ENCODE results near the gene MSTO1.
"Not testable (repeated sequence)": the region's sequence is repeated elsewhere in the genome, so short reads cannot be mapped to it uniquely, and the experiment has no call there.

Gene MSTO1

DNA sequence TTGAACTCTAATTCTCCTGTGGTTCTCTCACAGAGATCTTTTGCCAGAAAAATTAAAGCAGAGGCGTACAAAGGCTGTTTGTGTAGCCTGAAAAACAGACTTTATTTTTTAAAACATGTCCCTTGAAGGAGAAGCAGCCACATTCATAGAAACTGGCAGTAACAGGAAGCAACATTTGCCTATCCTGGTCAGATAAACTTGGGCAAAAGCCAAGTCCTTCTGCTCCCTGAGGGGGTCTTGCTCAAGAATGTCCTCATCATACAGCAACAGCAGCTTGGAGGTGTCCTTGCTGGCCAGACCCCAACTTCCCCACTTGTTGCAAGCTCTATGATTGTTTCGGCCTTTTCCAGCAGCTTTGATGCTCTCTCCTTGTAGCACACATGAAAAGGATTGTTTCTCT, 36.3 kb downstream of the MSTO1 start:
- H3K27ac Mint-ChIP-seq, result no peak overlapping the region
- no peak for ATAC-seq
- H3K4me1 Mint-ChIP-seq, result peaks cover 25% of the 10 kb centered on the region

DNA sequence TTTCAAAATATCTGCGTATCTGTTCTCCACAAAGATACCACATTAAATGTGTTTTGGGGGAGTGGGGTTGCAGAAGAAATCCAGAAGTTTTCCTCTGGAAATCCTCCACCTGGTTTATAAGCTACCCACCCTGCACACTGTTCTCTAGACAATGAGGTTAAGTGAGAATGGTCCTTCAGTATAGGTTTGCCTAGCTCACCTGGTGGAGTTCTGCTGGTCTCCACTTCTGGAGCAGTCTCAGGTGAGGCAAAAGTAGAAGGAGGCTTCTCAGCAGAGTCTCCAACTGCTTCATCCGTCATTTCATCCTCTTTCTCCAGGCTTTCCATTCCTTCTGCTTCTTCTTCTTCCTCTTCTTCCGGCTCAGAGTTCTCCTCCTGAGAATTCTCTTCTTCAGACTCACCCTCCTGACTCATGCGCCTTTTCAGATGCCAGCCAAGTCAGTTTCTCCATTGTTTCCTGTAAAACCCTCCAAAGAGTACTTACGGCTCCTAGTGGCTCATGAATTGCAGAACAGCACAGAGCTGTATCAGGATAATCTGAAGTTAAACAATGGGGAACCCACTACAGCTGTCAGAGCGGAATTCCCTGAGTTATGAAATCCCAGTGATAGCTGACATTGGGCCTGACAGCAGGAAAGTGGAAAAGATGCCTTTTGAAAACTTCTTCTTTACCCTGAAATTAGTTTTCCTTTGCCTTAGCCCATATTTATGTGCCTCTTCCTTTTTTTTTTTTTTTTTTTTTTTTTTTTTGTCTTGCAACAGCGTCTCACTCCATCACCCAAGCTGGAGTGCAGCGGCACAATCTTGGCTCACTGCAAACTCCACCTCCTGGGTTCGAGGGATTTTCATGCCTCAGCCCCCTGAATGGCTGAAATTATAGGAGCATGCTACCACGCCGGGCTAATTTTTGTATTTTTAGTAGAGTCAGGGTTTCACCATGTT, 38.5 kb downstream of the MSTO1 start:
- ATAC-seq, result no peak
- no peaks in the 10 kb centered on the region for H3K36me3 Mint-ChIP-seq
- H3K27me3 Mint-ChIP-seq, result no peaks in the 10 kb centered on the region
- H3K27ac Mint-ChIP-seq, result no peak overlapping the region
- H3K9me3 Mint-ChIP-seq, result peaks cover 2% of the 10 kb centered on the region
- peaks cover 25% of the 10 kb centered on the region for H3K4me1 Mint-ChIP-seq
- H3K4me3 Mint-ChIP-seq, result no peak overlapping the region

More for the DNA sequence above, 36.3 kb downstream of the MSTO1 start:
- H3K27me3 Mint-ChIP-seq, result no peaks in the 10 kb centered on the region
- H3K36me3 Mint-ChIP-seq, result no peaks in the 10 kb centered on the region
- no peak overlapping the region for H3K4me3 Mint-ChIP-seq
- peaks cover 11% of the 10 kb centered on the region for H3K9me3 Mint-ChIP-seq

DNA sequence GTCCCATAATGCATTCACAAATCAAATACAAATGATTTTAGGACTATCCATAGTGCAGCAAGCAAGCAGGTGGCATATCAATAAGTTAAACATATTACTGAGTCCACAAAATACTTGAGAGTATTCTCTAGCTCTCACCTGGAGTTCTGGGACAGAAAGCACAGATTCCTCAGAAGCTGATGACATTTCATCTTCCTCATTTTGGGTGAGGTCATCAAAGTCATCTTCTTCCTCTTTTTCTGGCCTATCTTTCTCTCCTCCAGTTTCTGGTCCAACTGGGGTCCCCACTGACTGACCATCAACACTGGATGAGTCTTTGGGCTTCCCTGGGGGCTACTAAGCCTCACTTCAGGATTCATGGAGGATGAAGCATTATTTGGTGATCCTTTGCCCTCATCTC, 39.7 kb downstream of the MSTO1 start:
- H3K27ac Mint-ChIP-seq, result no peak overlapping the region
- peaks cover 25% of the 10 kb centered on the region for H3K4me1 Mint-ChIP-seq
- H3K36me3 Mint-ChIP-seq, result no peaks in the 10 kb centered on the region
- H3K27me3 Mint-ChIP-seq, result no peaks in the 10 kb centered on the region
- no peak overlapping the region for H3K4me3 Mint-ChIP-seq
- no peak for ATAC-seq
- peaks cover 2% of the 10 kb centered on the region for H3K9me3 Mint-ChIP-seq

DNA sequence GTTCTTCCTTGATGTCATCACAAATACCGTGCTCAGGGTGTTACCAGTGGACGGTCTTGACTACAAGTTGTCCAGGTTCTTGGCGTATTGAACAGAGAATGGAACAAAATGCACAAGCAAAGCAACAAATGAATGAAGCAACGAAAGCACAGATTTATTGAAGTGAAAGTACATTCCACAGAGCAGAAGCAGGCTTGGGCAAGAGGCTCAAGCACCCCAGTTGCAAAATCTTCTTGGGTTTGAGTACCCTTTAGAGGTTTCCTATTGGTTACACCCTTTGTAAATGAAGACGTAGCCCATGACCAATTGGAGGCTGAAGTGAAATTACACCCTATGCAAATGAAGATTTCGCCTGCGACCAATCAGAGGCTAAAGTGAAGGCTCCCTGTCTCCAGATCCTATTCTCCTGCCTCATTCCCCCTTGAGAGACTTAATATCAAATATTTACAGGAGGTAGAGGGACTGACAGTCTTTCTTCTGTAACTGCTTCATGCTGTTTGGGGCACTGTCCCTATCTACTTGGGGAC, 40.3 kb downstream of the MSTO1 start:
- Mint-ChIP-seq H3K36me3 (no peaks in the 10 kb centered on the region), H3K4me1 (peaks cover 25% of the 10 kb centered on the region), H3K27me3 (no peaks in the 10 kb centered on the region), H3K9me3 (peaks cover 2% of the 10 kb centered on the region), H3K27ac (no peak overlapping the region), H3K4me3 (no peak overlapping the region)
- ATAC-seq, result no peak

GRCh38 chr1:155651861-155652661, 42.0 kb downstream of the MSTO1 start:
- Mint-ChIP-seq H3K4me1 (peaks cover 16% of the 10 kb centered on the region), H3K36me3 (no peaks in the 10 kb centered on the region), H3K9me3 (peaks cover 2% of the 10 kb centered on the region), H3K27me3 (no peaks in the 10 kb centered on the region), H3K4me3 (no peak overlapping the region), H3K27ac (no peak overlapping the region)
- ATAC-seq, result no peak

- peaks cover 6% of the 10 kb centered on the region for H3K36me3 Mint-ChIP-seq
- no peak overlapping the region for H3K27ac Mint-ChIP-seq
- peaks cover 2% of the 10 kb centered on the region for H3K9me3 Mint-ChIP-seq
- H3K4me3 Mint-ChIP-seq, result no peak overlapping the region
- H3K27me3 Mint-ChIP-seq, result no peaks in the 10 kb centered on the region
- H3K4me1 Mint-ChIP-seq, result peaks cover 16% of the 10 kb centered on the region
- ATAC-seq, result no peak
These were observed 42.9 kb downstream of the MSTO1 start for GRCh38 chr1:155652951-155653350.

DNA sequence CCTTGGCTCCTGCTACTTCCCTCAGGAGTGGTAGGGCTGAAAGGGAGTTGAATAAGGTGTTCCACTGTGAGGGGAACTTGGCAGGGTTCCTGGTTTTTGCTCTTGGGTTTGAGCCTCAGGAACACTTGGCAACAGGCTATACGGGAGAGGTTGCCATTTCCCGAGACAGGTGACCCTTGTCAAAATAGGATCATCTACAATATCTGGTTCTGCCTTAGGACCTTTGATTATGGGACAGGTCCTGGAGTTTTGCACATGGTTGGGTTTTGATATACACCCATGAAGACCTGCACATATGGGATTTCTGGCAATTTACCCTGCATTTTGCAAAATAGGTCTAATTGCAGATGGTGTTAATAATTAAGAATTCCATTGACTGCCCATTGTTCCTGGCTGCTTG, 47.4 kb downstream of the MSTO1 start:
- H3K27ac Mint-ChIP-seq, result no peak overlapping the region
- H3K4me1 Mint-ChIP-seq, result no peaks in the 10 kb centered on the region
- H3K4me3 Mint-ChIP-seq, result no peak overlapping the region
- no peaks in the 10 kb centered on the region for H3K9me3 Mint-ChIP-seq
- H3K27me3 Mint-ChIP-seq, result no peaks in the 10 kb centered on the region
- peaks cover 48% of the 10 kb centered on the region for H3K36me3 Mint-ChIP-seq
- no peak for ATAC-seq

DNA sequence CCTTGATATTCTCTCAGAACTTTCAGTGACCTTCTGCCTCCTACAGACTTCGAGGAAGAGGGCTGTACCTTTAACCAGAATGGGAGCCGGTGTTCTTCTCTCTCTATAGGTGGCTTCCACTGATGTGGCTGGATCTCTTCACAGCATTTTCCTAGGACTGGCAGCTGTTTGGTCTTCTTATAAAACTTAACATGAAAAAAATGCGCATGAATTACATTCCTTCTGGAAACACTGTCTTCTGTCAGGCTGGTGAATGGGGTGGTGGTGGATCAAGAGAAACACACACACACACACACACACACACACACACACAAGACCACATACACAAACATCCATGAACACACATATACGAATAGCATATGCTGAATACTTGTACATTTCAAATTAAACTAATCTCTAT, 51.2 kb downstream of the MSTO1 start:
- H3K36me3 Mint-ChIP-seq, result peaks cover 71% of the 10 kb centered on the region

More for the DNA sequence above, 51.2 kb downstream of the MSTO1 start:
- not testable (repeated sequence) for H3K27me3 Mint-ChIP-seq, H3K4me3 Mint-ChIP-seq, H3K9me3 Mint-ChIP-seq, H3K27ac Mint-ChIP-seq, ATAC-seq, H3K4me1 Mint-ChIP-seq
